ENCODE measurements around the gene SPTBN5. TPM values are rescaled to one million over a fixed set of nuclear protein-coding genes. Genes with fewer than 3 reads are reported as not detected.
A peak's percentile ranks its signal among the peaks of the same experiment; 100 is the strongest.

SPTBN5 gene
- total RNA-seq, 1 donor from 2014 or later = 1.9 TPM

DNA sequence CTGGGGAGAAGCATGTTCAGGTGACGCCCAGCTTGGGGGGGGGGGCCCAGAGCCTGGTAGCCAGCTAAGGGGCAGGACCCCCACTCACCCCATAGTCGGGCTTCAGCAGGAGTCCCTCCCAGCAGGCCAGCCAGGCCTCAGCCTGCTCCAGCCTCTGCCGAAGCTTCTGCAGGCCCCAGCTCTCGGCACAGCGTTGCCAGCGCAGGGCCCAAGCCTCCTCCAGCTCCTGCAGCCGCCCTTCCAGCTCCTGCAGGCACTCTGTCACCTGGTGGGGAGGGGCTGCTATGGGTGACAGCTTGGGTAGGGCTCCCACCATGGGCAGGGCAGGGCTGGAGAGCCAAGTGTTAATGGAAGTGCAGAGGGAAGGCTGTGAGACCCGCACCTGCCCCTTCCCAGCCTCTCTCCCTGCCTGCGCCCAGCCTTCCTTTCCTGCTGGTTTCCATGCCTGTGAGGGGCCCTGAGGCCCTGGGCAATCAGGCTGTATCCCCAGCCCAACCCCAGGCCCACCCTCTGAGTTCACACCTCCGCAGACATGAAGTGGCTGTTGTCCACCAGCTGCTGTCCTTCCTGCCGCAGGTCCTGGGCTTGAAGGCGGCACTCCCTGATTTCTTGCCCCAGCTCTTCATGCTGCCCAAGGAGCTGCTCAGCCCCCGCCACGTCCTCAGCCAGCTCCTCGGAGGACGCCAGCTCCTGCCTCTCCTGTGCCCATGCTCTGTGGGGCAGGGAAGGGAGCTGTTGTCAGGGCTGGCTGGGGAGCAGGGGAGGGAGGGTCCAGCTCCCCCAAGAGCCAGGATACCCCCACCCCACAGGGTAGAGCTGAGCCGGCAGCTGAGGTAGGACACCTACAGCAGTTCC is 40.9 kb downstream of the SPTBN5 start:
- DNase-seq (no peak), ATAC-seq (peak; percentile 10)
- TF ChIP-seq, protein P1, sequence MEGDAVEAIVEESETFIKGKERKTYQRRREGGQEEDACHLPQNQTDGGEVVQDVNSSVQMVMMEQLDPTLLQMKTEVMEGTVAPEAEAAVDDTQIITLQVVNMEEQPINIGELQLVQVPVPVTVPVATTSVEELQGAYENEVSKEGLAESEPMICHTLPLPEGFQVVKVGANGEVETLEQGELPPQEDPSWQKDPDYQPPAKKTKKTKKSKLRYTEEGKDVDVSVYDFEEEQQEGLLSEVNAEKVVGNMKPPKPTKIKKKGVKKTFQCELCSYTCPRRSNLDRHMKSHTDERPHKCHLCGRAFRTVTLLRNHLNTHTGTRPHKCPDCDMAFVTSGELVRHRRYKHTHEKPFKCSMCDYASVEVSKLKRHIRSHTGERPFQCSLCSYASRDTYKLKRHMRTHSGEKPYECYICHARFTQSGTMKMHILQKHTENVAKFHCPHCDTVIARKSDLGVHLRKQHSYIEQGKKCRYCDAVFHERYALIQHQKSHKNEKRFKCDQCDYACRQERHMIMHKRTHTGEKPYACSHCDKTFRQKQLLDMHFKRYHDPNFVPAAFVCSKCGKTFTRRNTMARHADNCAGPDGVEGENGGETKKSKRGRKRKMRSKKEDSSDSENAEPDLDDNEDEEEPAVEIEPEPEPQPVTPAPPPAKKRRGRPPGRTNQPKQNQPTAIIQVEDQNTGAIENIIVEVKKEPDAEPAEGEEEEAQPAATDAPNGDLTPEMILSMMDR (IDR thresholded peaks at IDR 0.05) = no peak
- Histone ChIP-seq H3K36me3 (peaks cover 5% of the 10 kb centered on the region), H3K9me3 (no peaks in the 10 kb centered on the region), H3K4me3 (no peak overlapping the region), H3K27ac (no peak overlapping the region), H3K4me1 (no peaks in the 10 kb centered on the region), H3K27me3 (no peaks in the 10 kb centered on the region)
- intact Hi-C loops (cut with DNase I) = no loop called here

DNA sequence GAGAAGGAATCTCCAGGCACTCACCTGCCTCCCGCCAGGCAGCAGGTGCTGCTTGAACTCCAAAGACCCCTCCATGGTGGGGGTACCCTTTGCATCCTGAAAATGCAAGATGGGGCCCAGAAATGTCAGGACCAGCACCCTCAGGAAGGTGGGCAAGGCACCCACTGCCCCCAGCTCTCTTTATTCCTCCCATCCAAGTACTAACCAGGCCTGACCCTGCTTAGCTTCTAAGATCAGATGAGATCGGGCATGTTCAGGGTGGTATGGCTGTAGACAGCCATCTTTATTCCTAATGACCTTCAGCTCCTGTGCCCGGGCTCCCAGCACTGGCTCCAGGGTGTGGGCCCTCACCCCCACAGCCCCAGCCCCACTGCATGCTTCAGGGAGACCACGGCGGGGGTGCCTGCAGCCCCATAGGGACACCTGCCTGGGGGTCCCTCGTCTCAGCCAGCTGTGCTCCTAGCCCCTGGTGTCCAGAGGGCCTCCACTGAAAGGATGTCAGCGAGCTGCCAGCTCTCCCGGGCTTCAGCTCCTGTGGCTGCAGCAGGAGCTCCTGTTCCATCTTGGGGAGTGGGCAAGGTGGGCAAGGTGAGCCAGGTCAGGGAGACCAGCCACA is 42.0 kb downstream of the SPTBN5 start:
- ATAC-seq = no peak
- no peak for DNase-seq
- intact Hi-C loops (cut with DNase I) = no loop called here

DNA sequence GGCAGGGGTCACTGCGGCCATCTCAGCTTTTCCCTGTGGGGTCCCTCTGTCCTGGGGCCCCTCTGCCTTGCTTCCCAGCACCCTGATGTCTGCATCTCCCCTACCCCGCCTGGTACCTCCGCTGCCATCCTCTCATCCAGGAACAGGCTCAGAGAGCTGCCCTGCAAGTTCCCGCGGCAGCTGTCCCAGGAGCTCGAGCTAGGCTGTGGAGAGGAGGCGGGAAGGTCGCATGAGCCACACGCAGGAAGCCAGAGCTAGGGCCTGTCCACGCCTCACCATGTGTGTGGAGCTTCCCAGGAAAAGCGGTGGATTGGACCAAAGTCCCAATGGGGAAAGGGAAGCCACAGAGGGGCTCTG is 42.7 kb downstream of the SPTBN5 start:
- no peak for DNase-seq
- intact Hi-C loops (cut with DNase I) = no loop called here

More for the DNA sequence above, 42.0 kb downstream of the SPTBN5 start:
- H3K4me1 ChIP-seq = no peaks in the 10 kb centered on the region
- no peaks in the 10 kb centered on the region for H3K27me3 ChIP-seq
- TF ChIP-seq, protein P1 (IDR thresholded peaks at IDR 0.05) = no peak
- peaks cover 16% of the 10 kb centered on the region for H3K36me3 ChIP-seq
- no peak overlapping the region for H3K4me3 ChIP-seq
- H3K9me3 ChIP-seq = no peaks in the 10 kb centered on the region
- H3K27ac ChIP-seq = no peak overlapping the region

DNA sequence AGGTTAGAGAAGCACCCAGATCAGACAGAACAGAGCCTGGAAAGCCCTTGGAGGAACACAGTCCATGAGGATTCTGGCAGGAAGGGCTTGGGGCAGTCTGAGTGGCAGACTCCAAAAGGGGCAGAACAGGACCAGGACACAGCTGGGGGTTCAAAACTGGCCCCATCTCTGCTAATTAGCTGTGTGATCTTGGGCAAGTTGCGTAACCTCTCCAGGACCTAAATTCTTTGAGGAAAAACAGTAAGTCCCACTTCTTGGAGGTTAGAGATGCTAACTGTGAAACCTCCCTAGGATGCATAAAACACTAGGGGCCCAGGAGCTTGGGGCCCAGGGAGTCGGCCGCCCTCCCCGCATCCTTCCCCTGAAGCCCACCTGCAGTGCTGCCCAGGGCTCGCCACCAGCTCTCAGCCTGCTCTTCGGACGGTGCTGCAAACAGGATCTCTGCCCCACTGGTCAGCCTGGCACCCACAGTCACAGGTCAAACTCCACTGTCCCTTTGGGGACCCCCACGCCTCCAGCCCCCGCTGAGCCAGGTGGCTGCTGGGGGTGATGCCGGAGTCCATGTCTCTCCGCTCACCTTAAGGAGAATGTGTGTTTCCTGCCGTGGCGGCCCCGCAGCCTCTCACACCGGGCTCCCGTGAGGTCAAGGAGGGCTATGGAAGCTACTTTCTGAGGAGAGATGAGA is 43.2 kb downstream of the SPTBN5 start:
- DNase-seq (no peak), ATAC-seq (no peak)
- no peak overlapping the region for H3K4me3 ChIP-seq
- H3K4me1 ChIP-seq = no peaks in the 10 kb centered on the region
- peaks cover 28% of the 10 kb centered on the region for H3K36me3 ChIP-seq
- TF ChIP-seq, protein P1 (IDR thresholded peaks at IDR 0.05) = no peak
- no peak overlapping the region for H3K27ac ChIP-seq
- intact Hi-C loops (cut with DNase I) = no loop called here
- H3K9me3 ChIP-seq = no peaks in the 10 kb centered on the region
- no peaks in the 10 kb centered on the region for H3K27me3 ChIP-seq

More for the DNA sequence above, 42.7 kb downstream of the SPTBN5 start:
- Histone ChIP-seq H3K27ac (no peak overlapping the region), H3K27me3 (no peaks in the 10 kb centered on the region), H3K4me3 (no peak overlapping the region), H3K9me3 (no peaks in the 10 kb centered on the region), H3K4me1 (no peaks in the 10 kb centered on the region), H3K36me3 (peaks cover 23% of the 10 kb centered on the region)
- TF ChIP-seq, protein P1 (IDR thresholded peaks at IDR 0.05) = no peak
- ATAC-seq = peak; percentile 2

DNA sequence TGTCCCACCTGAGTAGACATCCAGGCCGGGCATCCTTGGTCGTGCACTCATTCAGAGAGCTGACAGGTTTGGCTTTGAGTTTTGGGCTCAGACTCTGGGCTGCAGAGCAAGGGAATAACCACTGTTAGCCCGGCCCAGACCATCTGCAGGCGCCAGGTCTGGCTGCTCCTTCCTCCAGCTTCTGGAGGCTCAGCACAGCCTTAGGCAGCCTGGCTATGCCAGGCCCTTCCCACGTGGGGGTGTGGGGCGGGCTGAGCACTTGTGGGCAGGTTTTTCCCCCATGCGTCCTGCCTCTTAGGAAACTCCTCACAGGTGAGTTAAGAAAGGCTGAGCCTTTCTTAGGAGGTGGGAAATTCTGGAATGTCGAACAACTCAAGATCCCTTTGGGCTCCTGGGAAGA is 44.0 kb downstream of the SPTBN5 start:
- intact Hi-C loops (cut with DNase I) = no loop called here
- Histone ChIP-seq H3K36me3 (peaks cover 36% of the 10 kb centered on the region), H3K4me1 (no peaks in the 10 kb centered on the region), H3K27ac (no peak overlapping the region), H3K4me3 (no peak overlapping the region), H3K27me3 (no peaks in the 10 kb centered on the region), H3K9me3 (no peaks in the 10 kb centered on the region)
- DNase-seq (peak; percentile 85), ATAC-seq (peak; percentile 68)
- TF ChIP-seq, protein P1 (IDR thresholded peaks at IDR 0.05) = no peak
